CD8-positive, alpha-beta memory T cell (primary cell): ENCODE data around the gene PPM1H. TPM values are rescaled to one million over a fixed set of nuclear protein-coding genes. Genes with fewer than 3 reads are reported as not detected.

Experiments used
- CTCF ChIA-PET: fragments of 350-600 bp; sonication (Branson Sonifier 250); formaldehyde crosslinking; loops from one replicate; lab custom pipeline; 2021; ENCODE audit warnings: antibody characterized with exemption; lab: Charles Lee
- POLR2A ChIA-PET: fragments of 350-600 bp; sonication (Branson Sonifier 250); formaldehyde crosslinking; loops from one replicate; lab custom pipeline; 2021; ENCODE audit warnings: antibody characterized with exemption; lab: Charles Lee
- DNase-seq, 5 donors: peaks; one replicate each; pipeline versions ENCODE4 v3.0.0 to v3.0.0-alpha.2; 2020 to 2022; ENCODE audit warnings: mixed read lengths in 1 of 5
- H3K27ac ChIP-seq: one replicate; pipeline ENCODE4 v1.7.0; 2013; ENCODE audit warnings: low read depth, mild to moderate bottlenecking, low read length, moderate library complexity
- H3K27me3 ChIP-seq: 2 replicates; pipeline ENCODE4 v1.7.0; 2013; ENCODE audit warnings: low read length, mild to moderate bottlenecking; ENCODE audit not compliant: insufficient read depth, poor library complexity, severe bottlenecking
- H3K36me3 ChIP-seq: 2 replicates; pipeline ENCODE4 v1.7.0; 2013; ENCODE audit warnings: mild to moderate bottlenecking, low read length, moderate library complexity; ENCODE audit not compliant: insufficient read depth
- H3K4me1 ChIP-seq: 2 replicates; pipeline ENCODE4 v1.7.0; 2013; ENCODE audit warnings: mild to moderate bottlenecking, low read length, moderate library complexity; ENCODE audit not compliant: insufficient read depth
- H3K4me3 ChIP-seq: 2 replicates; pipeline ENCODE4 v1.7.0; 2013; ENCODE audit warnings: mild to moderate bottlenecking, low read length
- H3K9me3 ChIP-seq: 2 replicates; pipeline ENCODE4 v1.7.0; 2013; ENCODE audit warnings: mild to moderate bottlenecking, low read length
- H3K27ac Mint-ChIP-seq, 8 donors: one replicate each; pipeline ENCODE4 v1.8.0; 2020 to 2021; ENCODE audit warnings: mixed read lengths in 8 of 8, mild to moderate bottlenecking in 6 of 8, inconsistent platforms in 3 of 8, moderate library complexity in 3 of 8
- H3K27me3 Mint-ChIP-seq, 2 donors: one replicate each; pipeline ENCODE4 v1.8.0; 2020 to 2021; ENCODE audit warnings: mixed read lengths in 2 of 2, mild to moderate bottlenecking in 1 of 2, moderate library complexity in 1 of 2
- H3K36me3 Mint-ChIP-seq, 3 donors: one replicate each; pipeline ENCODE4 v1.8.0; 2020 to 2021; ENCODE audit warnings: mixed read lengths in 3 of 3, inconsistent platforms in 1 of 3, mild to moderate bottlenecking in 1 of 3
- H3K4me1 Mint-ChIP-seq, 3 donors: one replicate each; pipeline ENCODE4 v1.8.0; 2020 to 2021; ENCODE audit warnings: mixed read lengths in 3 of 3, inconsistent platforms in 1 of 3, mild to moderate bottlenecking in 1 of 3
- H3K4me3 Mint-ChIP-seq, 7 donors: one replicate each; pipeline ENCODE4 v1.8.0; 2020 to 2021; ENCODE audit warnings: mixed read lengths in 7 of 7, mild to moderate bottlenecking in 6 of 7, moderate library complexity in 4 of 7, inconsistent platforms in 2 of 7
- H3K9me3 Mint-ChIP-seq, 5 donors: one replicate each; pipeline ENCODE4 v1.8.0; 2020 to 2022; ENCODE audit warnings: mixed read lengths in 5 of 5, mild to moderate bottlenecking in 3 of 5, moderate library complexity in 2 of 5, inconsistent platforms in 1 of 5
- polyA plus RNA-seq: library from polyadenylated mRNA; unstranded; fragments of 300-500 nt; fragmentation: Illumina TruSeq; gene quantifications from one replicate; pipeline ENCODE4 v1.2.3, GENCODE V29; 2021
- total RNA-seq, 2 experiments: library from RNA; stranded (reverse); gene quantifications; one replicate each; pipeline ENCODE4 v1.2.3, GENCODE V29; 2021

The PPM1H gene
- total and polyA plus RNA-seq, 3 experiments from 2014 or later, result 0.13 TPM; not detected in 1

DNA sequence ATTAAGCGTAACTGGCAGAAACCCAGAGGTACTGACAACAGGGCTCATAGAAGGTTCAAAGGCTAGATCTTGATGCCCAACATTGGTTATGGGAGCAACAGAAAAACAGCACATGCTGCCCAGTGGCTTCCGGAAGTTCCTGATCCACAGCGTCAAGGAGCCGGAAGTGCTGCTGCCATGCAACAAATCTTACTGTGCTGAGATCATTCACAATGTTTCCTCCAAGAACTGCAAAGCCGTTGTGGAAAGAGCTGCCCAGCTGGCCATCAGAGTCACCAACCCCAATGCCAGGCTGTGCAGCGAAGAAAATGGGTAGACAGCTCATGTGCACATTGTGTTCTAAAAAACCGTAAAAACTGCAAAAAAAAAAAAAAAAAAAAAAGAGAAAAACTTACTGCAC is 276.0 kb downstream of the PPM1H start:
- no peaks in the 10 kb centered on the region for H3K27me3 ChIP-seq
- CTCF ChIA-PET, result no interaction called here
- H3K4me3 Mint-ChIP-seq, result no peak overlapping the region
- DNase-seq, result no peak
- peaks cover 8 to 9% (median 8%) of the 10 kb centered on the region in 3 donors for H3K4me1 Mint-ChIP-seq
- no peaks in the 10 kb centered on the region for H3K9me3 ChIP-seq
- POLR2A ChIA-PET, result no interaction called here
- no peak overlapping the region for H3K4me3 ChIP-seq
- H3K27me3 Mint-ChIP-seq, result peaks cover 5% of the 10 kb centered on the region in 2 donors
- peak overlapping the region in 1 of 8 donors; percentile 84 for H3K27ac Mint-ChIP-seq
- no peak overlapping the region for H3K27ac ChIP-seq
- no peaks in the 10 kb centered on the region for H3K36me3 ChIP-seq
- no peaks in the 10 kb centered on the region for H3K9me3 Mint-ChIP-seq
- H3K36me3 Mint-ChIP-seq, result peaks cover 0 to 3% (median 0%) of the 10 kb centered on the region in 3 donors
- H3K4me1 ChIP-seq, result no peaks in the 10 kb centered on the region

DNA sequence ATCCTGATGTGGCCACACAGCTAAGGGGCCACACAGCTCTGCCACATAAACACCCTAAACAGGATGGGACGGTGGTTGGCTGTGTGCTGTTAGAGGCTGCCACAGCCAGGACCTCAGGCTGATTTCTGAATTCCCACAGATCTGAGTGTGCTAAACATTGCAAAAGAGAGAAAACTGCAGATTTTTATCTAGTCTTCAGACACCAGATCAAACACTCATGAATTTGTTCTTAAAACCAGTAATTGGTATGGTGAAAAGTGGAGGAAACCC is 277.7 kb downstream of the PPM1H start:
- POLR2A ChIA-PET, result no interaction called here
- peaks cover 0 to 3% (median 0%) of the 10 kb centered on the region in 3 donors for H3K36me3 Mint-ChIP-seq
- CTCF ChIA-PET, result interaction anchor here (1.0 kb wide), 1 partner anchor 11 kb away, joined by 4 read pairs; no protein-coding TSS in a partner anchor
- peaks cover 5 to 7% of the 10 kb centered on the region in 2 donors for H3K27me3 Mint-ChIP-seq
- H3K27ac Mint-ChIP-seq, result no peak overlapping the region
- H3K4me3 ChIP-seq, result no peak overlapping the region
- no peak overlapping the region for H3K4me3 Mint-ChIP-seq
- H3K27ac ChIP-seq, result no peak overlapping the region
- no peaks in the 10 kb centered on the region for H3K9me3 Mint-ChIP-seq
- no peaks in the 10 kb centered on the region for H3K4me1 ChIP-seq
- H3K27me3 ChIP-seq, result no peaks in the 10 kb centered on the region
- H3K36me3 ChIP-seq, result no peaks in the 10 kb centered on the region
- H3K9me3 ChIP-seq, result no peaks in the 10 kb centered on the region
- H3K4me1 Mint-ChIP-seq, result peaks cover 8 to 9% (median 8%) of the 10 kb centered on the region in 3 donors
- no peak for DNase-seq

DNA sequence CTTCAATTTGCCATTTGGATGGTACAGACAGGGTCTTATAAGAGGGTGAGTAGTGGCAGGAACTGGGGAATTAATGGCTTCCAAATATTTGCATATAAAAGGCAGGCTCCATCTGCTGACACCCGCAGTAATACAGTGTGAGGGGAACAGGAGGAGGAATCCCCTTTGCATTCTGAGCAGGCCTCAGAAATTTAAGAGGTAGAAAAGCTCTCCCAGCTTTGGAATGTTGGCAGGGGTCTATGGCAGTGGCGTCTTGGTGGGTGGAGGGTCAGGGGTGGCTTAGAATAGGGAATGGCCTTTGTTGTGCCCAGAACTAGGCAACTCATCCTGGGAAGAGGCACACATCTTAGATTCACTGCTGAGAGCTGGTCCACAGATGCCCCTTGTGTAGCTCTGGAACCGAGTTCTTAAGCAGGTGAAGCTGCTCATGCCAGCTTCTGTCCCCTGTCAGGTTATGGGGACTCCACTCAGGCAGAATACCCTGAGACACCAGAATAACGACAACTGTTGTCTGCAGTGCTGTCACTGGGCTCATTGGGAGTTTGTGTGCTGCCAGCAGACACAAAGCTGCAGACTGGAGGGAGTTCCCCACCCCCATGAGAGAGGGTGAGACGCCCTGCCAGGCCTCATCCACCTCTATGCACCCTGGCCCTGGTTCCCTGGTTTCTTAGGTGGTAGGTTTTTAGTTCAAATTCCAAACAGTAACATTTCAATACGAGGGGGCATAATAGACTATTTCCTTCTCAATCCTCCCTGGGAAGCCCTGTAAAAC is 278.2 kb downstream of the PPM1H start:
- no peaks in the 10 kb centered on the region for H3K9me3 Mint-ChIP-seq
- H3K4me3 Mint-ChIP-seq, result no peak overlapping the region
- Histone ChIP-seq H3K4me3 (no peak overlapping the region), H3K27ac (no peak overlapping the region), H3K27me3 (no peaks in the 10 kb centered on the region), H3K4me1 (no peaks in the 10 kb centered on the region), H3K9me3 (no peaks in the 10 kb centered on the region), H3K36me3 (no peaks in the 10 kb centered on the region)
- peaks cover 5 to 7% of the 10 kb centered on the region in 2 donors for H3K27me3 Mint-ChIP-seq
- POLR2A ChIA-PET, result no interaction called here
- H3K27ac Mint-ChIP-seq, result no peak overlapping the region
- no peak for DNase-seq
- H3K36me3 Mint-ChIP-seq, result peaks cover 0 to 3% (median 0%) of the 10 kb centered on the region in 3 donors
- CTCF ChIA-PET, result interaction anchor here (1.0 kb wide), 1 partner anchor 10 kb away, joined by 4 read pairs; no protein-coding TSS in a partner anchor
- H3K4me1 Mint-ChIP-seq, result peaks cover 8 to 9% (median 8%) of the 10 kb centered on the region in 3 donors

DNA sequence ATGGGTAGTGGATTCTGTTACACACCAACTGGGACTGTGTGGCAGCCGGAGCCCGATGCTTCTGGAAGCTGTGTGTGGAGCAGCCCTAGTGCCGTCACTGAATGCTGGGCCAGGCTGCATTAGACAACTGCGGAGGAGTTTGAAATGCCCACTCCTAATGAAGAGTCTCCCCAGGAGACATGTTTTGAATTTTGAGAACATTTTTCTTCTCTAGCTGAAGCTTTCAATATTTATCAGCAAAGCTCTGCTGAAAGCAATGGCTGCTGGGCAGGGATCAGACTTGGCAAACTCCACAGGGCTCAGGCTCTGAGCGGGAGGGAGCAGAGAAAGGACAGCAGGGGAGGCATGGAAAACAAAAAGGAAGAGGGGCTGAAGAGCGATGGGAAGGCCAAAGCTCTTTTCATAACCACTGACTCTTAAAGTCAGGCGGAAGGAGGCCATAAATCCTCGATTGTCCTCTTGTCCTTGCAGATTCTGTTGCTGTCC is 279.2 kb downstream of the PPM1H start:
- ChIA-PET POLR2A (no interaction called here), CTCF (no interaction called here)
- DNase-seq, result no peak
- no peaks in the 10 kb centered on the region for H3K9me3 Mint-ChIP-seq
- no peak overlapping the region for H3K27ac ChIP-seq
- H3K27me3 ChIP-seq, result no peaks in the 10 kb centered on the region
- H3K27me3 Mint-ChIP-seq, result peaks cover 5 to 7% of the 10 kb centered on the region in 2 donors
- peaks cover 0 to 3% (median 0%) of the 10 kb centered on the region in 3 donors for H3K36me3 Mint-ChIP-seq
- no peaks in the 10 kb centered on the region for H3K9me3 ChIP-seq
- H3K4me3 ChIP-seq, result no peak overlapping the region
- H3K27ac Mint-ChIP-seq, result no peak overlapping the region
- no peaks in the 10 kb centered on the region for H3K4me1 ChIP-seq
- peaks cover 8 to 9% (median 8%) of the 10 kb centered on the region in 3 donors for H3K4me1 Mint-ChIP-seq
- no peaks in the 10 kb centered on the region for H3K36me3 ChIP-seq
- H3K4me3 Mint-ChIP-seq, result no peak overlapping the region

DNA sequence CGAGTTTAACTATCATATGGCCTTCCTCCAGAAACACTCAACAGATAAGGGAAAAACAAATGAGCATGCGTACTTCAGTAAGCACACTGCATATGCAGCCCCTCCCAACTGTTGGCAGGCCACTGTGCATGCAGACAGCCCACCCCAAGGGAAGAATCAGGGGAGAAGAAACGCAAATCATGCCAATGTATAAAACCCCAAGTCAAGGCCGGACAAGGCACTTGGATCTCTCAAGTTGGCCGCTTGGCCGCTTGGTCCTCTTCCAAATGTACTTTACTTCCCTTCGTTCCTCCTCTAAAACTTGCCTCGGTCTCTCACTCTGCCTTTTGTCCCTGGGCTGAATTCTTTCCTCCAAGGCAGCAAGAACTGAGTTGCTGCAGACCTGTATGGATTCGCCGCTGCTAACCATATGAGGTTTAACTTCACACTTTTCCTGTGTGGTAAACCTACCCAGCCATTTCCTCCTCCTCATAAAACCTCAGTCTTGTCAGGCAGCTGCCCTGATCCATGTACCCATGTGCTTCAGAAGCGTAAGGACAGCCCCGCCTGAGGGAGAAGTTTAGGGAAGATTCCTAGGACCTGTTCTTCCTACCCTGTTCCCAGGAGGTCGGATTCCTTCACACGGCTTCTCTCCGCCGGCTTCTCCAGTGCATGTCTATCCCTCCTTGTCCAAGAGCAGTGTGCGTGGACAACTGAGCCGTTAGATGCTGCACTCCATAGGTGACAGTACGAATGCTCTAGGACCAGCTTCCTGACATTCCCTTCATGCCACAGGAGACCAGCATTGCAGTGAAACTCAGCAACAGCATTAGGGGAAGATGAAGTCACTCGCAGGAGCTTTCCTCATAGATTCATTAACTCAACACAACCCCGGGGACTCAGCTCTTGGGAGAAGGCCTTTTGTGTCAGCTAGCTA is 280.4 kb downstream of the PPM1H start:
- no peak overlapping the region for H3K27ac Mint-ChIP-seq
- DNase-seq, result no peak
- no peaks in the 10 kb centered on the region for H3K9me3 ChIP-seq
- no peak overlapping the region for H3K4me3 Mint-ChIP-seq
- no peaks in the 10 kb centered on the region for H3K4me1 ChIP-seq
- ChIA-PET POLR2A (no interaction called here), CTCF (no interaction called here)
- H3K4me3 ChIP-seq, result no peak overlapping the region
- H3K4me1 Mint-ChIP-seq, result peaks cover 8 to 9% (median 8%) of the 10 kb centered on the region in 3 donors
- H3K27me3 Mint-ChIP-seq, result peaks cover 5 to 7% of the 10 kb centered on the region in 2 donors
- H3K36me3 Mint-ChIP-seq, result peaks cover 0 to 3% (median 0%) of the 10 kb centered on the region in 3 donors
- H3K27ac ChIP-seq, result no peak overlapping the region
- H3K9me3 Mint-ChIP-seq, result no peaks in the 10 kb centered on the region
- no peaks in the 10 kb centered on the region for H3K36me3 ChIP-seq
- H3K27me3 ChIP-seq, result no peaks in the 10 kb centered on the region

DNA sequence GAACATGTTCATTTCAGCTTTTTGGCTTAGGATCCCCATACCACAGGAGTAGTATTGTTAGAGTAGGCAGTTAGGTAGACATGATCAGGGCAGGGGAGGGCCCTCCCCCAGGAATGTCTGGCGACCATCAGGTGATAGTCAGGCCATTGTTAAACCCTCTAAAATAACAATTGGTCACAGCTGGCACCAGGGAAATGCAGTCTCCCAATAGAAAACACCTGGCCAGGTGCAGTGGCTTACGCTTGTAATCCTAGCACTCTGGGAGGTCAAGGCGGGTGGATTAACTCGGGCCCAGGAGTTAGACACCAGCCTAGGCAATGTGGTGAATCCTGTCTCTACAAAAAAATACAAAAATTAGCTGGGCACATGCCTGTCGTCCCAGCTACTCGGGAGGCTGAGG is 281.2 kb downstream of the PPM1H start:
- Histone ChIP-seq H3K27ac (no peak overlapping the region), H3K9me3 (no peaks in the 10 kb centered on the region), H3K27me3 (no peaks in the 10 kb centered on the region), H3K4me1 (no peaks in the 10 kb centered on the region), H3K4me3 (no peak overlapping the region), H3K36me3 (no peaks in the 10 kb centered on the region)
- Mint-ChIP-seq H3K27ac (no peak overlapping the region), H3K4me1 (peaks cover 8 to 9% (median 8%) of the 10 kb centered on the region in 3 donors), H3K27me3 (peaks cover 5 to 7% of the 10 kb centered on the region in 2 donors), H3K36me3 (peaks cover 0 to 3% (median 0%) of the 10 kb centered on the region in 3 donors), H3K9me3 (no peaks in the 10 kb centered on the region), H3K4me3 (no peak overlapping the region)
- ChIA-PET POLR2A (no interaction called here), CTCF (no interaction called here)
- DNase-seq, result no peak

DNA sequence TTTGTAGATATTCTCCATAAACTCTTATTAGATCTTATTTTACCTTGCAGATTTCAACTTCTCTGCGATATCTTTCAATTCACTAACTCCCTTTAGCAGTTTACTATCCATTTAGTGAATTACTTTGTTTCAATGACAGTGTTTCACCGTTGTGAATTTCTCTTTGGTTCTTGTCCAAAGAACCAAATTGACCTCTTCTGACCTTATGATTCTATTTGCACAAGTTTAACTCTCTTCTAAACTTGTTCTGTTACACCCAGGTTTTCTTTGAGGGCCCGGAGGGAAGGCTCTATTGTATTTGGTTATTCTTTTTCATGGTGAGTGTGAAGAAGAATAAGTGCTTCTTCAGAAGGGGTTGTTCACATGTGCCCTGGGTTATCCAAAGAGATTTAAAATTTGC is 281.6 kb downstream of the PPM1H start:
- no peaks in the 10 kb centered on the region for H3K4me1 ChIP-seq
- H3K9me3 ChIP-seq, result no peaks in the 10 kb centered on the region
- no peaks in the 10 kb centered on the region for H3K9me3 Mint-ChIP-seq
- H3K4me3 Mint-ChIP-seq, result no peak overlapping the region
- no peak overlapping the region for H3K27ac ChIP-seq
- no peaks in the 10 kb centered on the region for H3K36me3 ChIP-seq
- peaks cover 8 to 9% (median 8%) of the 10 kb centered on the region in 3 donors for H3K4me1 Mint-ChIP-seq
- H3K36me3 Mint-ChIP-seq, result peaks cover 0 to 3% (median 0%) of the 10 kb centered on the region in 3 donors
- no peak overlapping the region for H3K4me3 ChIP-seq
- H3K27ac Mint-ChIP-seq, result no peak overlapping the region
- no peak for DNase-seq
- ChIA-PET CTCF (no interaction called here), POLR2A (no interaction called here)
- H3K27me3 ChIP-seq, result no peaks in the 10 kb centered on the region
- peaks cover 5 to 7% of the 10 kb centered on the region in 2 donors for H3K27me3 Mint-ChIP-seq

DNA sequence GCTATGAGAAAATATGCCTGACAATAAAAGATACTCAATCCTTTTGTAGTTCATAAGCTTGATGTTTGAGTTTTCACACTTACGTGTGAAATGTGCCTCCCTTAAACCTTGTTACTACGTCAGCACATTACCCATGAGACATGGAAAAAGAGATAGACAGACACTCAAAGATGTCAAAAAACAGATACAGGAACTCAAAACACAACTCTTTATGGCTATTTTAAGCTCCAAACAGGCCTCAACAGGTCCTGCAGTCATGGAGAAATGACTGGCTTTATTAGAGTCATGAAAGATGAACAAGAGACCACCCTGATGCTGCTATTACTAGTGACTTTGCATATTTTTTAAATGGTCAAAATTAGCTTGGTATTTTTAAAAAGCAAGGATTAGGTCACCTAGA is 283.8 kb downstream of the PPM1H start:
- Mint-ChIP-seq H3K4me1 (peaks cover 8 to 9% (median 8%) of the 10 kb centered on the region in 3 donors), H3K9me3 (no peaks in the 10 kb centered on the region), H3K36me3 (peaks cover 0 to 3% (median 0%) of the 10 kb centered on the region in 3 donors), H3K27ac (no peak overlapping the region), H3K4me3 (no peak overlapping the region), H3K27me3 (peaks cover 5 to 11% of the 10 kb centered on the region in 2 donors)
- no peaks in the 10 kb centered on the region for H3K9me3 ChIP-seq
- H3K27me3 ChIP-seq, result no peaks in the 10 kb centered on the region
- DNase-seq, result no peak
- no peak overlapping the region for H3K27ac ChIP-seq
- H3K4me1 ChIP-seq, result no peaks in the 10 kb centered on the region
- no peaks in the 10 kb centered on the region for H3K36me3 ChIP-seq
- H3K4me3 ChIP-seq, result no peak overlapping the region
- CTCF ChIA-PET, result no interaction called here
- POLR2A ChIA-PET, result no interaction called here
